DOHH2 (cell line): ENCODE measurements around the gene MROH9.

Experiments used
- H3F3A ChIP-seq: fragments of 200-600 bp; sonication (generic), shearing (Covaris generic); 2 replicates; pipeline ENCODE4 v1.6.0; 2016; ENCODE audit warnings: antibody characterized with exemption, mild to moderate bottlenecking; ENCODE audit not compliant: control insufficient read depth, insufficient read depth
- H3K27ac ChIP-seq: fragments of 200-600 bp; sonication (generic); 2 replicates; pipeline ENCODE4 v1.5.1; 2014; ENCODE audit warnings: low read depth, mild to moderate bottlenecking, low read length, moderate library complexity
- H3K27me3 ChIP-seq: fragments of 200-600 bp; sonication (generic); 2 replicates; pipeline ENCODE4 v1.6.1; 2014; ENCODE audit warnings: mild to moderate bottlenecking, low read length, mixed read lengths; ENCODE audit not compliant: control insufficient read depth
- H3K36me3 ChIP-seq: fragments of 200-600 bp; sonication (generic); 2 replicates; pipeline ENCODE4 v1.6.1; 2014; ENCODE audit warnings: mild to moderate bottlenecking, low read length, moderate library complexity, mixed read lengths; ENCODE audit not compliant: control insufficient read depth
- H3K4me1 ChIP-seq: fragments of 200-600 bp; sonication (generic); 2 replicates; pipeline ENCODE4 v1.6.1; 2014; ENCODE audit warnings: mild to moderate bottlenecking, low read length, mixed read lengths; ENCODE audit not compliant: control insufficient read depth
- H3K4me2 ChIP-seq: fragments of 200-600 bp; sonication (generic); 2 replicates; pipeline ENCODE4 v1.6.0; 2014; ENCODE audit warnings: mild to moderate bottlenecking, low read length, moderate library complexity
- H3K4me3 ChIP-seq: fragments of 200-600 bp; sonication (generic); 2 replicates; pipeline ENCODE4 v1.5.1; 2014; ENCODE audit warnings: mild to moderate bottlenecking, low read length, mixed read lengths
- H3K79me2 ChIP-seq: fragments of 200-600 bp; sonication (generic); 2 replicates; pipeline ENCODE4 v1.6.1; 2014; ENCODE audit warnings: mild to moderate bottlenecking, low read length, mixed read lengths; ENCODE audit not compliant: control insufficient read depth
- H3K9me2 ChIP-seq: fragments of 200-600 bp; sonication (generic); replicated peaks from 2 replicates; pipeline ENCODE4 v1.6.1; 2014; ENCODE audit warnings: mild to moderate bottlenecking, low read length, mixed read lengths; ENCODE audit not compliant: control insufficient read depth
- H3K9me3 ChIP-seq: fragments of 200-600 bp; sonication (generic); 2 replicates; pipeline ENCODE4 v1.6.1; 2014; ENCODE audit warnings: antibody characterized with exemption, low read length, mixed read lengths; ENCODE audit not compliant: control insufficient read depth, insufficient read depth
- H4K20me1 ChIP-seq: fragments of 200-600 bp; sonication (generic); 2 replicates; pipeline ENCODE4 v1.6.0; 2014; ENCODE audit warnings: low read depth, mild to moderate bottlenecking, antibody characterized with exemption, low read length, moderate library complexity; ENCODE audit not compliant: control insufficient read depth, insufficient read depth
- CTCF ChIP-seq: fragments of 200-600 bp; sonication (generic); IDR thresholded peaks from one replicate; pipeline ENCODE4 v1.5.1; 2014; ENCODE audit warnings: antibody characterized with exemption, mild to moderate bottlenecking, low read depth, low read length; ENCODE audit not compliant: poor library complexity, severe bottlenecking
- EZH2phosphoT487 ChIP-seq: fragments of 200-600 bp; sonication (generic); IDR thresholded peaks from 2 replicates; pipeline ENCODE4 v1.6.1; 2017; ENCODE audit warnings: borderline replicate concordance, mild to moderate bottlenecking, antibody characterized with exemption, low read length, moderate library complexity, mixed read lengths

The MROH9 gene

GRCh38 chr1:170993717-170994116 is 58.4 kb downstream of the MROH9 start:
- Histone ChIP-seq H3F3A (no peaks in the 10 kb centered on the region), H3K4me3 (no peak overlapping the region), H3K4me1 (no peaks in the 10 kb centered on the region), H3K27me3 (no peaks in the 10 kb centered on the region), H3K9me2 (no peaks in the 10 kb centered on the region), H3K9me3 (no peaks in the 10 kb centered on the region), H3K79me2 (no peaks in the 10 kb centered on the region), H3K27ac (no peak overlapping the region), H4K20me1 (no peaks in the 10 kb centered on the region), H3K4me2 (no peak overlapping the region), H3K36me3 (no peaks in the 10 kb centered on the region)
- TF ChIP-seq CTCF, result no peak
- no peak for TF ChIP-seq EZH2phosphoT487

GRCh38 chr1:171014880-171015279 is 79.5 kb downstream of the MROH9 start:
- H4K20me1 ChIP-seq, result no peaks in the 10 kb centered on the region
- no peak overlapping the region for H3K4me3 ChIP-seq
- H3K9me2 ChIP-seq, result no peaks in the 10 kb centered on the region
- H3K4me2 ChIP-seq, result no peak overlapping the region
- no peaks in the 10 kb centered on the region for H3F3A ChIP-seq
- no peaks in the 10 kb centered on the region for H3K4me1 ChIP-seq
- H3K27ac ChIP-seq, result no peak overlapping the region
- TF ChIP-seq CTCF, result no peak
- no peaks in the 10 kb centered on the region for H3K79me2 ChIP-seq
- no peaks in the 10 kb centered on the region for H3K9me3 ChIP-seq
- H3K27me3 ChIP-seq, result no peaks in the 10 kb centered on the region
- no peaks in the 10 kb centered on the region for H3K36me3 ChIP-seq

GRCh38 chr1:171017426-171017825 is 82.1 kb downstream of the MROH9 start:
- H3K79me2 ChIP-seq, result no peaks in the 10 kb centered on the region
- no peak for TF ChIP-seq EZH2phosphoT487
- no peak for TF ChIP-seq CTCF
- H3K36me3 ChIP-seq, result no peaks in the 10 kb centered on the region
- no peaks in the 10 kb centered on the region for H3K9me2 ChIP-seq
- H3K27ac ChIP-seq, result no peak overlapping the region
- H3F3A ChIP-seq, result no peaks in the 10 kb centered on the region
- no peaks in the 10 kb centered on the region for H3K4me1 ChIP-seq
- no peaks in the 10 kb centered on the region for H3K9me3 ChIP-seq
- no peaks in the 10 kb centered on the region for H3K27me3 ChIP-seq
- H4K20me1 ChIP-seq, result no peaks in the 10 kb centered on the region
- no peak overlapping the region for H3K4me2 ChIP-seq
- no peak overlapping the region for H3K4me3 ChIP-seq

GRCh38 chr1:171019971-171020370 is 84.6 kb downstream of the MROH9 start:
- H3K79me2 ChIP-seq, result no peaks in the 10 kb centered on the region
- H3K4me2 ChIP-seq, result no peak overlapping the region
- no peaks in the 10 kb centered on the region for H3K4me1 ChIP-seq
- H3K36me3 ChIP-seq, result no peaks in the 10 kb centered on the region
- H3K27ac ChIP-seq, result no peak overlapping the region
- no peaks in the 10 kb centered on the region for H3K27me3 ChIP-seq
- TF ChIP-seq EZH2phosphoT487 (no peak), CTCF (no peak)
- H3K4me3 ChIP-seq, result no peak overlapping the region
- H3K9me2 ChIP-seq, result no peaks in the 10 kb centered on the region
- no peaks in the 10 kb centered on the region for H4K20me1 ChIP-seq
- H3K9me3 ChIP-seq, result no peaks in the 10 kb centered on the region
- no peaks in the 10 kb centered on the region for H3F3A ChIP-seq
